GM12872 (cell line): ENCODE measurements around the gene SERPINH1.

Experiments used
- CTCF ChIP-seq: IDR thresholded peaks from 3 replicates; pipeline ENCODE4 v1.5.1; 2011; ENCODE audit warnings: low read depth, mild to moderate bottlenecking, low read length, moderate library complexity; ENCODE audit not compliant: insufficient read depth

Gene SERPINH1

GRCh38 chr11:75565916-75566762 lies 4.1 kb downstream of the SERPINH1 start:
- no peak for TF ChIP-seq CTCF

DNA sequence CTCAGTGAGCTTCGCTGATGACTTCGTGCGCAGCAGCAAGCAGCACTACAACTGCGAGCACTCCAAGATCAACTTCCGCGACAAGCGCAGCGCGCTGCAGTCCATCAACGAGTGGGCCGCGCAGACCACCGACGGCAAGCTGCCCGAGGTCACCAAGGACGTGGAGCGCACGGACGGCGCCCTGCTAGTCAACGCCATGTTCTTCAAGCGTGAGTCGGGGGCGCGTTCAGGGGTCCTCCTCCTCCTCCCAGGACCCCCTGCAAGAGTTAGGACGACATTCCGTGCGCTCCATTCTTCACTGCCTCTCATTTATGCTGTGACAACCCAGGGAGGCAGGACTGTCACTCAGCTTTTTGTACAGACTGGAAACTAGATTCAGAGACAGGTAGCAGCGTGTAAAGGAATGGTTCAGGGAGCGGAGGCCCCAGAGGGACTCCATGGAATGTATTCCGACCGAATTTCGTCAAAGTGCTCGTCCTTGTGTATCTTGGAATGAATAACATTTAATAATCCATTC lies 4.8 kb downstream of the SERPINH1 start:
- TF ChIP-seq CTCF: no peak

DNA sequence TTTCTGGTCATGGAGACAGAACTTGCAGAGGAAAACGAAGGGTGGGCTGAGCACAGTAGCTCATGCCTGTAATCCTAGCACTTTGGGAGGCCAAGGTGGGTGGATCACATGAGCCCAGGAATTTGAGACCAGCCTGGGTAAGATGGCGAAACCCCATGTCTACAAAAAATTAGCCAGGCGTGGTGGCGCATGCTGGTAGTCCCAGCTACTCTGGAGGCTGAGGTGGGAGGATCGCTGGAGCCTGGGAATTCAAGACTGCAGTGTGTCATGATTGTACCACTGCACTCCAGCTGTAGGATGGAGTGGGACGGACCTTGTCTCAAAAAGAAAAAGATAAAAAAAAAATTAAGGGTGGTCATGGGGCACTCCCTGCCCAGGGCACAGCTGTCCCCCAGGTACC lies 5.9 kb downstream of the SERPINH1 start:
- no peak for TF ChIP-seq CTCF

GRCh38 chr11:75568616-75569219 lies 6.7 kb downstream of the SERPINH1 start:
- no peak for TF ChIP-seq CTCF

DNA sequence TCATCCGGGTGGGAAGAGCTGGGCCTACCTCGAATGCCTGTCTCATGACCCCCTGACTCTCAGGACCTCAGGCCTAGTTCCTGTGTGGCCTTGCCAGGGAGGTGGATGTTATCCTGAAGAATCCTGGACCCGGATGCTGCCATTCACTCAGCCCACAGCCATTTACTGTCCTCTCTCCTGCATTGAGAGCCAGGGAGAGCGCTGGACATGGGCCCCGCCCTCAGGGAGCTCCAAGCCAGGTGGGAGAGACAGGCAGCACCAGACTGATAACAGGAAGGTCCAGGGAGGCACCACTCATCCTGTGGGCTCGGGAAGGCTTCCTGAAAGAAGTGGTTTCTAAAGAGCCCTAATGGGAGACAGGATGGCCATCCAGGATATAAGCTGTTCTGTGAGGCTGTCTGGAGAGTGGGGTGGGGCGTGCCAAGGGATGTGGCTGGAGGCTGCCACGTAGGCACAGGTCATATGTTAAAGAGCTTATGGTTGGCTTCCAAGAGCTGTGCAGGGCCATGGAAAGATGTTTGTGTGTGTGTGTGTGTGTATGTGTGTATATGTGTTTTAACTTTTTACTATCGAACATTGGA lies 8.6 kb downstream of the SERPINH1 start:
- TF ChIP-seq CTCF: no peak

DNA sequence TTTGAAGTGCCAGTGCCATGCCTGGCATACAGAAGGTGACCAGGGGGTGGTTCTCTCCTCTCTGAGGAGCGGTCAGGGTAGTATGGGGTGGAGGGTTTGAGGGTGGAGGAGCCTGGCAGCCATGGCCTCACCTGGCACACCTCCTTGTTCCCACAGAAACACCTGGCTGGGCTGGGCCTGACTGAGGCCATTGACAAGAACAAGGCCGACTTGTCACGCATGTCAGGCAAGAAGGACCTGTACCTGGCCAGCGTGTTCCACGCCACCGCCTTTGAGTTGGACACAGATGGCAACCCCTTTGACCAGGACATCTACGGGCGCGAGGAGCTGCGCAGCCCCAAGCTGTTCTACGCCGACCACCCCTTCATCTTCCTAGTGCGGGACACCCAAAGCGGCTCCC lies 9.6 kb downstream of the SERPINH1 start:
- no peak for TF ChIP-seq CTCF

GRCh38 chr11:75572744-75573143 lies 10.7 kb downstream of the SERPINH1 start:
- TF ChIP-seq CTCF: no peak
